H1 (cell line): ENCODE measurements around the gene NFIA. TPM values are rescaled to one million over a fixed set of nuclear protein-coding genes. Genes with fewer than 3 reads are reported as not detected.

Source experiments
- CTCF ChIA-PET: fragments of 300-600 bp; sonication (Branson Sonifier 250); formaldehyde crosslinking; loops from one replicate; lab custom pipeline; 2021; ENCODE audit not compliant: partially characterized antibody; lab: Charles Lee
- POLR2A ChIA-PET: fragments of 300-600 bp; sonication (Branson Sonifier 250); formaldehyde crosslinking; loops from one replicate; lab custom pipeline; 2021; ENCODE audit warnings: inconsistent platforms; ENCODE audit not compliant: partially characterized antibody; lab: Charles Lee
- DNase-seq, 2 experiments: peaks; one replicate each; pipeline versions ENCODE4 v3.0.0 to v3.0.0-alpha.2; 2010 to 2022; ENCODE audit warnings: low spot score in 2 of 2, low read depth in 1 of 2, mixed read lengths in 1 of 2
- FAIRE-seq: peaks from 2 replicates; lab custom pipeline; 2011; peaks lifted over from hg19 to GRCh38; lab: Jason Lieb, UNC
- H2AFZ ChIP-seq: 2 replicates; pipeline ENCODE4 v1.8.1; 2012; ENCODE audit warnings: low read length, inconsistent platforms
- H2AK5ac ChIP-seq: 2 replicates; pipeline ENCODE4 v1.6.1; 2013; ENCODE audit warnings: low read depth, low read length
- H2BK120ac ChIP-seq: replicated peaks from 2 replicates; pipeline ENCODE3; 2013; ENCODE audit warnings: low read depth, low read length, inconsistent platforms
- H2BK12ac ChIP-seq: 2 replicates; pipeline ENCODE4 v1.6.1; 2013; ENCODE audit warnings: low read depth, low read length
- H2BK15ac ChIP-seq: 2 replicates; pipeline ENCODE4 v1.6.1; 2013; ENCODE audit warnings: low read length
- H2BK20ac ChIP-seq: 2 replicates; pipeline ENCODE4 v1.6.1; 2013; ENCODE audit warnings: low read length
- H2BK5ac ChIP-seq: 2 replicates; pipeline ENCODE4 v1.6.1; 2013; ENCODE audit warnings: low read depth, low read length
- H3K14ac ChIP-seq: 2 replicates; pipeline ENCODE4 v1.6.1; 2013; ENCODE audit warnings: inconsistent platforms; ENCODE audit not compliant: insufficient read length
- H3K18ac ChIP-seq: 2 replicates; pipeline ENCODE4 v1.6.1; 2013; ENCODE audit warnings: low read length; ENCODE audit errors: extremely low read depth
- H3K23ac ChIP-seq: 2 replicates; pipeline ENCODE4 v1.6.1; 2013; ENCODE audit warnings: inconsistent platforms; ENCODE audit not compliant: insufficient read length
- H3K23me2 ChIP-seq: 2 replicates; pipeline ENCODE4 v1.6.1; 2013; ENCODE audit warnings: low read depth, low read length
- H3K27ac ChIP-seq: 2 replicates; pipeline ENCODE4 v1.6.1; 2011; ENCODE audit warnings: low read depth, low read length, inconsistent platforms
- H3K27me3 ChIP-seq, 4 experiments: replicated peaks in 1 of 4; 1 replicate in 1 of 4; 2 replicates in 3 of 4; pipeline versions ENCODE4 v1.6.1 to v1.8.1; 2011 to 2013; ENCODE audit warnings: low read length in 3 of 4, mild to moderate bottlenecking in 3 of 4, inconsistent platforms in 2 of 4, mixed read lengths in 2 of 4, moderate library complexity in 1 of 4; ENCODE audit not compliant: control insufficient read depth in 3 of 4, insufficient read depth in 3 of 4; ENCODE audit errors: extremely low read depth in 1 of 4
- H3K36me3 ChIP-seq, 4 experiments: 2 replicates each; pipeline versions ENCODE4 v1.6.1 to v1.8.1; 2011 to 2013; ENCODE audit warnings: mild to moderate bottlenecking in 4 of 4, low read length in 3 of 4, moderate library complexity in 2 of 4, control low read depth in 1 of 4, inconsistent platforms in 1 of 4; ENCODE audit not compliant: insufficient read depth in 4 of 4, control insufficient read depth in 2 of 4
- H3K4ac ChIP-seq: replicated peaks from 2 replicates; pipeline ENCODE3; 2013; ENCODE audit warnings: low read length, low read depth, mixed read lengths, inconsistent platforms; ENCODE audit not compliant: insufficient read length
- H3K4me1 ChIP-seq, 4 experiments: replicated peaks in 1 of 4; 1 replicate in 1 of 4; 2 replicates in 3 of 4; pipeline versions ENCODE4 v1.6.1 to v1.8.1; 2011 to 2013; ENCODE audit warnings: low read length in 3 of 4, inconsistent platforms in 2 of 4, mixed read lengths in 1 of 4; ENCODE audit not compliant: insufficient read depth in 4 of 4, control insufficient read depth in 3 of 4
- H3K4me2 ChIP-seq, 2 experiments: 2 replicates each; pipeline versions ENCODE4 v1.6.1 to v1.8.1; 2011 to 2013; ENCODE audit warnings: low read depth in 2 of 2, low read length in 2 of 2, control low read depth in 1 of 2, inconsistent platforms in 1 of 2, mild to moderate bottlenecking in 1 of 2; ENCODE audit not compliant: insufficient read depth in 1 of 2
- H3K4me3 ChIP-seq, 4 experiments: fragments of 200-600, 300-600 bp in 1 of 4; sonication (generic), shearing (Covaris generic), sonication (Bioruptor Twin) in 1 of 4; 2 replicates each; pipeline versions ENCODE4 v1.5.1 to v1.8.1; 2011 to 2016; ENCODE audit warnings: low read length in 4 of 4, low read depth in 3 of 4, control low read depth in 2 of 4, inconsistent platforms in 2 of 4, mild to moderate bottlenecking in 2 of 4, mixed read lengths in 1 of 4, moderate library complexity in 1 of 4; ENCODE audit not compliant: insufficient read depth in 2 of 4; ENCODE audit errors: extremely low read depth in 1 of 4
- H3K56ac ChIP-seq: replicated peaks from 2 replicates; pipeline ENCODE3; 2013; ENCODE audit warnings: low read depth, mild to moderate bottlenecking, mixed read lengths, low read length, inconsistent platforms; ENCODE audit not compliant: insufficient read length
- H3K79me1 ChIP-seq: 2 replicates; pipeline ENCODE4 v1.6.1; 2013; ENCODE audit warnings: low read depth, low read length, control low read depth
- H3K79me2 ChIP-seq, 2 experiments: 2 replicates each; pipeline versions ENCODE4 v1.6.1 to v1.8.1; 2012 to 2013; ENCODE audit warnings: low read length in 2 of 2, mild to moderate bottlenecking in 2 of 2, inconsistent platforms in 1 of 2; ENCODE audit not compliant: insufficient read depth in 2 of 2, control insufficient read depth in 1 of 2
- H3K9ac ChIP-seq, 4 experiments: replicated peaks in 1 of 4; 1 replicate in 1 of 4; 2 replicates in 3 of 4; pipeline versions ENCODE4 v1.6.1 to v1.8.1; 2011 to 2013; ENCODE audit warnings: low read depth in 3 of 4, low read length in 3 of 4, control low read depth in 2 of 4, mild to moderate bottlenecking in 2 of 4, moderate library complexity in 2 of 4, inconsistent platforms in 1 of 4; ENCODE audit errors: extremely low read depth in 1 of 4
- H3K9me3 ChIP-seq, 2 experiments: 2 replicates each; pipeline versions ENCODE4 v1.6.1 to v1.8.1; 2012 to 2013; ENCODE audit warnings: mild to moderate bottlenecking in 2 of 2, moderate library complexity in 2 of 2, control low read depth in 1 of 2, inconsistent platforms in 1 of 2, low read depth in 1 of 2, low read length in 1 of 2, mixed read lengths in 1 of 2; ENCODE audit not compliant: insufficient read depth in 2 of 2
- H4K20me1 ChIP-seq, 2 experiments: replicated peaks in 1 of 2; 2 replicates each; pipeline versions ENCODE3 to v1.8.1; 2011 to 2013; ENCODE audit warnings: inconsistent platforms in 2 of 2, low read length in 2 of 2, mild to moderate bottlenecking in 1 of 2; ENCODE audit not compliant: insufficient read depth in 2 of 2, control insufficient read depth in 1 of 2
- H4K5ac ChIP-seq: 2 replicates; pipeline ENCODE4 v1.6.1; 2013; ENCODE audit warnings: low read length, low read depth, mixed read lengths, inconsistent platforms; ENCODE audit not compliant: insufficient read length
- H4K8ac ChIP-seq: 2 replicates; pipeline ENCODE4 v1.8.0; 2013; ENCODE audit warnings: mild to moderate bottlenecking, moderate library complexity, low read length, inconsistent platforms; ENCODE audit not compliant: insufficient read depth; ENCODE audit errors: extremely low read depth
- H4K91ac ChIP-seq: replicated peaks from 2 replicates; pipeline ENCODE3; 2013; ENCODE audit warnings: low read length, mixed read lengths, inconsistent platforms; ENCODE audit not compliant: insufficient read length
- KDM1A ChIP-seq: fragments of 200-600, 300-600 bp; sonication (generic); IDR thresholded peaks from 2 replicates; pipeline ENCODE4 v1.7.1; 2016; ENCODE audit warnings: mild to moderate bottlenecking, low read length, borderline replicate concordance
- KDM4A ChIP-seq: IDR thresholded peaks from one replicate; pipeline ENCODE4 v1.7.1; 2012; ENCODE audit warnings: low read depth, mild to moderate bottlenecking, moderate library complexity, low read length, inconsistent platforms; ENCODE audit not compliant: severe bottlenecking
- KDM5A ChIP-seq: fragments of 200-600 bp; IDR thresholded peaks from 2 replicates; pipeline ENCODE4 v1.7.1; 2012; ENCODE audit warnings: mild to moderate bottlenecking, low read length, inconsistent platforms, mixed read lengths
- MAFK ChIP-seq: IDR thresholded peaks from 2 replicates; pipeline ENCODE4 v1.6.1; 2012; ENCODE audit warnings: low read depth, mild to moderate bottlenecking, improper control_type of control experiment, low read length
- SAP30 ChIP-seq: fragments of 300-600 bp; sonication (generic); IDR thresholded peaks from 2 replicates; pipeline ENCODE4 v1.7.1; 2012; ENCODE audit warnings: low read length, moderate library complexity, mild to moderate bottlenecking, inconsistent platforms; ENCODE audit not compliant: insufficient read depth, insufficient replicate concordance
- SIRT6 ChIP-seq: IDR thresholded peaks from one replicate; pipeline ENCODE4 v1.7.1; 2012; ENCODE audit warnings: low read length, inconsistent platforms
- SP1 ChIP-seq: IDR thresholded peaks from 2 replicates; pipeline ENCODE4 v1.6.1; 2011; ENCODE audit warnings: low read depth, low read length
- SRF ChIP-seq: IDR thresholded peaks from 2 replicates; pipeline ENCODE4 v1.6.1; 2011; ENCODE audit warnings: mild to moderate bottlenecking, low read depth, low read length, moderate library complexity
- TAF7 ChIP-seq: optimal IDR thresholded peaks from 2 replicates; pipeline ENCODE3; 2011; ENCODE audit warnings: low read depth, mild to moderate bottlenecking, inconsistent platforms, low read length, moderate library complexity, borderline replicate concordance
- USF2 ChIP-seq: IDR thresholded peaks from 2 replicates; pipeline ENCODE4 v1.6.1; 2011; ENCODE audit warnings: low read length, improper control_type of control experiment
- WGBS, 2 experiments: shearing (Covaris generic) in 1 of 2; methylation state at CpG; one replicate each; pipeline versions ENCODE4 v1.1.6 to v1.1.7; 2013 to 2015; ENCODE audit warnings: low lambda C conversion rate in 2 of 2, mixed read lengths in 2 of 2, inconsistent platforms in 1 of 2, low coverage in 1 of 2, missing lambda C conversion rate in 1 of 2; ENCODE audit not compliant: insufficient replicate concordance in 2 of 2, insufficient coverage in 1 of 2, insufficient read length in 1 of 2; ENCODE audit errors: extremely low coverage in 1 of 2, missing lambda C conversion rate in 1 of 2; 5-methylcytosine and 5-hydroxymethylcytosine counted together
- polyA plus RNA-seq, 7 experiments: library from polyadenylated mRNA; depleted of rRNA in 3 of 7; stranded (reverse) in 5 of 7; unstranded in 2 of 7; fragments of >200 nt in 5 of 7; fragments of 200-250 nt in 2 of 7; gene quantifications; 1 replicate in 5 of 7; 2 replicates in 1 of 7; 4 replicates in 1 of 7; pipeline versions ENCODE4 v1.2.1 to v1.2.3, GENCODE V29; 2011 to 2013; ENCODE audit warnings: missing spikeins in 2 of 7, mixed read lengths in 2 of 7
- total RNA-seq: library from RNA; stranded (reverse); fragmentation: NEBNext Ultra II Directional; extraction: Animal tissue kit (Norgen Biotek cat#: 25700); gene quantifications from 2 replicates; pipeline ENCODE4 v1.2.1, GENCODE V29; 2021
- TF ChIP-seq, protein P1 (sequence below): IDR thresholded peaks from 2 replicates; pipeline ENCODE4 v1.6.1; 2011; ENCODE audit warnings: low read depth, mild to moderate bottlenecking, low read length; ENCODE audit not compliant: insufficient read depth
- TF ChIP-seq, protein P2 (sequence below): IDR thresholded peaks from 2 replicates; pipeline ENCODE4 v1.6.1; 2012; ENCODE audit warnings: inconsistent platforms

The NFIA gene
- total and polyA plus RNA-seq, 2 of the 8 experiments (the other 6 are each of a cell fraction or from before 2014, with no cell fraction given) = 1.8 to 2.3 TPM

- Histone ChIP-seq H3K79me1 (no peaks in the 10 kb centered on the region), H2BK12ac (no peak overlapping the region), H3K18ac (no peak overlapping the region), H3K23me2 (no peaks in the 10 kb centered on the region), H3K4ac (no peak overlapping the region), H3K9ac (no peak overlapping the region), H2BK15ac (no peak overlapping the region), H3K4me2 (no peak overlapping the region), H3K36me3 (no peaks in the 10 kb centered on the region), H3K14ac (no peak overlapping the region), H3K79me2 (no peaks in the 10 kb centered on the region), H3K4me3 (no peak overlapping the region), H3K27me3 (no peaks in the 10 kb centered on the region), H3K27ac (no peak overlapping the region), H2BK120ac (no peak overlapping the region), H2AK5ac (no peak overlapping the region), H3K56ac (no peak overlapping the region), H4K20me1 (no peaks in the 10 kb centered on the region), H3K4me1 (peaks cover 0 to 10% (median 5%) of the 10 kb centered on the region in 4 experiments; a peak in 4 of 7 replicates), H4K8ac (no peak overlapping the region), H3K23ac (no peak overlapping the region), H3K9me3 (peaks cover 0 to 3% of the 10 kb centered on the region in 2 experiments; a peak in 1 of 4 replicates), H2AFZ (no peak overlapping the region), H2BK5ac (no peak overlapping the region), H4K5ac (no peak overlapping the region), H4K91ac (no peak overlapping the region), H2BK20ac (no peak overlapping the region)
- CTCF ChIA-PET = no interaction called here
- FAIRE-seq (no peak), DNase-seq (no peak)
- POLR2A ChIA-PET = interaction anchor here (0.6 kb wide), 1 partner anchor 8 kb away, joined by 3 read pairs; no protein-coding TSS in a partner anchor
- 95% methylated on average over 1 of the region's 1 CpG; no CpG with 5 or more reads in 1 of the 2 experiments for WGBS, 2 experiments
- TF ChIP-seq SRF (no peak), SP1 (no peak), SIRT6 (no peak), USF2 (no peak), KDM5A (no peak), TAF7 (no peak), MAFK (no peak), KDM1A (no peak), SAP30 (no peak), KDM4A (no peak)
- TF ChIP-seq, protein P1, sequence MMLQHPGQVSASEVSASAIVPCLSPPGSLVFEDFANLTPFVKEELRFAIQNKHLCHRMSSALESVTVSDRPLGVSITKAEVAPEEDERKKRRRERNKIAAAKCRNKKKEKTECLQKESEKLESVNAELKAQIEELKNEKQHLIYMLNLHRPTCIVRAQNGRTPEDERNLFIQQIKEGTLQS = no peak
- TF ChIP-seq, protein P2, sequence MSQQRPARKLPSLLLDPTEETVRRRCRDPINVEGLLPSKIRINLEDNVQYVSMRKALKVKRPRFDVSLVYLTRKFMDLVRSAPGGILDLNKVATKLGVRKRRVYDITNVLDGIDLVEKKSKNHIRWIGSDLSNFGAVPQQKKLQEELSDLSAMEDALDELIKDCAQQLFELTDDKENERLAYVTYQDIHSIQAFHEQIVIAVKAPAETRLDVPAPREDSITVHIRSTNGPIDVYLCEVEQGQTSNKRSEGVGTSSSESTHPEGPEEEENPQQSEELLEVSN = no peak
Observed at GRCh38 chr1:61244114-61244513, 161.8 kb downstream of the NFIA start.
